Mesothelial cell of epicardium (in vitro differentiated cells): ENCODE data around the gene TLK2. TPM values are rescaled to one million over a fixed set of nuclear protein-coding genes. Genes with fewer than 3 reads are reported as not detected.
A peak's percentile ranks its signal among the peaks of the same experiment; 100 is the strongest.
"Not testable (repeated sequence)": the region's sequence is repeated elsewhere in the genome, so short reads cannot be mapped to it uniquely, and the experiment has no call there.

Source experiments
- DNase-seq, 2 experiments: peaks; one replicate each; pipeline ENCODE4 v3.0.0; 2021; ENCODE audit warnings: low spot score in 2 of 2; ENCODE audit not compliant: unreplicated experiment in 2 of 2
- H3K27ac Mint-ChIP-seq: 2 replicates; pipeline ENCODE4 v1.8.0; 2021; ENCODE audit warnings: mixed read lengths
- H3K27me3 Mint-ChIP-seq: 2 replicates; pipeline ENCODE4 v1.8.0; 2021; ENCODE audit warnings: low read depth, mixed read lengths
- H3K36me3 Mint-ChIP-seq: 2 replicates; pipeline ENCODE4 v1.8.0; 2021; ENCODE audit warnings: mixed read lengths
- H3K4me1 Mint-ChIP-seq: 2 replicates; pipeline ENCODE4 v1.8.0; 2021; ENCODE audit warnings: mixed read lengths
- H3K4me3 Mint-ChIP-seq: 2 replicates; pipeline ENCODE4 v1.8.0; 2021; ENCODE audit warnings: mild to moderate bottlenecking, moderate library complexity, mixed read lengths
- H3K9me3 Mint-ChIP-seq: 2 replicates; pipeline ENCODE4 v1.8.0; 2021; ENCODE audit warnings: mixed read lengths
- CTCF ChIP-seq: fragments of 200-600 bp; sonication (generic); IDR thresholded peaks from one replicate; pipeline ENCODE4 v1.5.0; 2021; ENCODE audit warnings: antibody characterized with exemption; ENCODE audit not compliant: unreplicated experiment
- total RNA-seq: library from RNA; stranded (reverse); gene quantifications from 3 replicates; pipeline ENCODE4 v1.2.1, GENCODE V29; 2021

The TLK2 gene
- total RNA-seq, 1 donor from 2014 or later = 61.6 TPM

DNA sequence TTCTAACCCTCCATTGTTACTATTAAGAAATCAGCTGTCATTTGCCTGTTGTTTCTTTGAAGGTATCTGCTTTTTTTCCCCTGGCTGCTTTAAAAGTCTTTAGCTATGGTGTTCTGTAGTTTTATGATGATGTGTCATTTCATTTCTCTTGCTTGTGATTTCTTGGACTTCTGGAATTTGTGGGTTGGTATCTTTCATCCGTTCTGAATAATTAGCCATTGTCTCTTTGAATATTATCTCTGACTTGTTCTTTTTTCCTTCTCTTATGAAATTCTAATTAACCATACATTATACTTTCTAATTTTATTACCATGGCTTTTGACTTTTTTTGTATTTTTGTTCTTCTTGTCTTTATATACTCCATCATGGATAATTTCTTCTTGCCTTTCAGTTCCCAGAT, 52.3 kb downstream of the TLK2 start:
- Mint-ChIP-seq H3K9me3 (peaks cover 20% of the 10 kb centered on the region), H3K36me3 (peaks cover 41% of the 10 kb centered on the region)
- DNase-seq, H3K27me3 Mint-ChIP-seq, H3K4me3 Mint-ChIP-seq, H3K4me1 Mint-ChIP-seq, H3K27ac Mint-ChIP-seq: not testable (repeated sequence)

GRCh38 chr17:62536557-62536956, 57.9 kb downstream of the TLK2 start:
- DNase-seq, H3K4me1 Mint-ChIP-seq, H3K27me3 Mint-ChIP-seq, H3K4me3 Mint-ChIP-seq, H3K27ac Mint-ChIP-seq, H3K9me3 Mint-ChIP-seq: not testable (repeated sequence)
- H3K36me3 Mint-ChIP-seq = peaks cover 33% of the 10 kb centered on the region

- not testable (repeated sequence) for H3K9me3 Mint-ChIP-seq, DNase-seq, H3K27me3 Mint-ChIP-seq, H3K4me3 Mint-ChIP-seq, H3K4me1 Mint-ChIP-seq, H3K27ac Mint-ChIP-seq
- H3K36me3 Mint-ChIP-seq = peaks cover 34% of the 10 kb centered on the region
These were observed 62.4 kb downstream of the TLK2 start for GRCh38 chr17:62541073-62541472.

DNA sequence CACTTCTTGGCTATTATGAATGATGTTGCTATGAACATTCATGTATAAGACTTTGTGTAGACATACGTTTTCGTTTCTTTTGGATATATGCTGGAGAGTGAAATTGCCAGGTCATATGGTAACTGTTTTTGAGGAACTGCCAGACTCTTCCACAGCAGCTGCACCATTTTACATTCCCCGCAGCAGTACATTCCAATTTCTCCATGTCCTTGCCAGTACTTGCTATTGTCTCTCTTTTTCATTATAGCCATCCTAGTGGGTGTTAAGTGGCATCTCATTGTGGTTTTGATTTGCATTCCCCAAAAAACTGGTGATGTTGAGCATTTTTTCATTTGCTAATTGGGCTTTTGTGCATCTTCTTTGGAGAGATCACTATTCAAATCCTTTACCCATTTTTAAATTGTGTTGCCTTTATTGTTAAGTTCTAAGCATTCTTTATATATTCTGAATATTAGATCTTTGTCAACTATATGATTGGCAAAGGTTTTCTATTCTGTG, 64.7 kb downstream of the TLK2 start:
- DNase-seq, H3K4me3 Mint-ChIP-seq, H3K9me3 Mint-ChIP-seq, H3K27me3 Mint-ChIP-seq, H3K27ac Mint-ChIP-seq, H3K4me1 Mint-ChIP-seq: not testable (repeated sequence)
- H3K36me3 Mint-ChIP-seq = peaks cover 30% of the 10 kb centered on the region

DNA sequence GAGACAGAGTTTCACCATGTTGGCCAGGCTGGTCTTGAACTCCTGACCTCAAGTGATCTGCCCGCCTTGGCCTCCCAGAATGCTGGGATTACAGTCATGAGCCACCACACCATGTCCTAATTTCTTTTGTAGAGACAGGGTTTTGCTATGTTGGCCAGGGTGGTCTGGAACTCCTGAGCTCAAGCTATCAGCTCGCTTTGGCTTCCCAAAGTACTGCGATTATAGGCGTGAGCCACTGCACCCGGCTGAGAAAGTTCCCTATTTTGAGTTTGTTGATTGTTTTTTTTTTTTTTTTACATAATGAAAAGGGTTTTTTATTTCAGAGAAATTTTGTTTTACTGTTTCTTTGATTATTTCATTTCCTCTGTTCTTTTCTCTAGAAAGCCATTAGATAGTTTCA, 67.4 kb downstream of the TLK2 start:
- not testable (repeated sequence) for H3K4me1 Mint-ChIP-seq, H3K27ac Mint-ChIP-seq, H3K4me3 Mint-ChIP-seq, H3K9me3 Mint-ChIP-seq, DNase-seq, H3K27me3 Mint-ChIP-seq
- H3K36me3 Mint-ChIP-seq = peaks cover 21% of the 10 kb centered on the region

DNA sequence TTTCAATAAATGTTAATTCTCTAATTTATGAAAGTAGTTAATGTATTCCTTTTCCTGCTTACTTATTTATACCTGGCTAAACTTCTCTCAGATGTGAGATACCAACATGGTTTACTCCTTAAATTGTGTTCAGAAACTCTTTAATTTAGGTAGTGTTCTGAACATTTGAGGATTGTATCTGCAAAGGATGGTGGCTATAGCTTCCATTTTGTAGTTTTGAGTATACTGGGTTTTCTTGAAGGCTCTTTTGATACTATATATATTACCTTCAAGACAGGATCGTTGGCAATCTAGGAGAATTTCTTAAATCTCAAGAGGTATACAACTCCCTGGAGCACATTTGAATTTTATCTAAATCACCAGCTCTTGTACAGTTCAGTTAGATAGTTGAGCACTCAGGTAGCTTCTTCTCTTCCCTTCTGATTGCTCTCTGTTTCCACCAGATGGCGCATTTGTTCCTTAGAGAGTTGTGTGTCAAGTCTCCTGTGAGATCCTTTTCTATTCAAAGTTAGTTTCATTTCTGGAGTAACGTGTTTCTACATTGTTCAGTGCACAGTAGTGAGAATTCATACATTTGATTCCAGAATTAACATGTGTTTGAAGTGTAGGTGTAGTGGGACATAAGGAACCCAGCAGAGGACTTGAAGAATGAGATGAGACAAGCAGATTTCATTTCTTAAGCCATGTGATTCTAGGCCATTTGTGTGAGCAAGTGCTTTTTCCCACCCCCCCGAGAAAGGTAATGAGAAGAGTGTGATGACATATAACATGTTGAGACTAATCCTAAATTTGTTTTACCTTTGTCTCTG, 74.4 kb downstream of the TLK2 start:
- peak; percentile 35 for TF ChIP-seq CTCF
- not testable (repeated sequence) for H3K4me1 Mint-ChIP-seq, DNase-seq, H3K36me3 Mint-ChIP-seq, H3K4me3 Mint-ChIP-seq, H3K9me3 Mint-ChIP-seq, H3K27me3 Mint-ChIP-seq
- H3K27ac Mint-ChIP-seq = peak overlapping the region; percentile 90

DNA sequence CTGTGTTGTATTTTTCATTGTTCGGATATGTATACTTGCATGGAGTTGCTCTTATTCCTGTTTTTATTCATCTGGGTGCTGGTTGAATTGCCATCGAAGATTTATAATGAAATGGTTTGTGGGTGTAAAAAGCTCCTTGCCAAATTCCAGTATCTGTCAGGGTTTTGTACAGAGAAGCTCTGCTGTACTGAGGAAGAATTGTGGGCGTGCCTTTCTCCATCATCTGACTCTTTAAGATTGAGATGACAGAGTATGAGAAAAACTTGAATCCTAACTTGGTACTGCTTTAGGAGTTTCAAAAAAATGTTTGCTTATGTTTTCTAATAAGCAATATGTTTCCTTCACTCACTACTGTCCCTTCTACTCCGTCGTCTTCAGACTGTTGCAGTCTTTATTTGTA, 78.9 kb downstream of the TLK2 start:
- peaks cover 19% of the 10 kb centered on the region for H3K36me3 Mint-ChIP-seq
- H3K4me3 Mint-ChIP-seq, H3K27me3 Mint-ChIP-seq, H3K4me1 Mint-ChIP-seq, DNase-seq, H3K9me3 Mint-ChIP-seq: not testable (repeated sequence)
- peak overlapping the region; percentile 35 for H3K27ac Mint-ChIP-seq

GRCh38 chr17:62558941-62559340, 80.3 kb downstream of the TLK2 start:
- DNase-seq, H3K4me1 Mint-ChIP-seq, H3K27ac Mint-ChIP-seq, H3K4me3 Mint-ChIP-seq, H3K27me3 Mint-ChIP-seq, H3K9me3 Mint-ChIP-seq: not testable (repeated sequence)
- H3K36me3 Mint-ChIP-seq = peaks cover 24% of the 10 kb centered on the region

GRCh38 chr17:62560971-62561370, 82.3 kb downstream of the TLK2 start:
- peaks cover 36% of the 10 kb centered on the region for H3K36me3 Mint-ChIP-seq
- DNase-seq, H3K27me3 Mint-ChIP-seq, H3K4me3 Mint-ChIP-seq, H3K27ac Mint-ChIP-seq, H3K4me1 Mint-ChIP-seq, H3K9me3 Mint-ChIP-seq: not testable (repeated sequence)

DNA sequence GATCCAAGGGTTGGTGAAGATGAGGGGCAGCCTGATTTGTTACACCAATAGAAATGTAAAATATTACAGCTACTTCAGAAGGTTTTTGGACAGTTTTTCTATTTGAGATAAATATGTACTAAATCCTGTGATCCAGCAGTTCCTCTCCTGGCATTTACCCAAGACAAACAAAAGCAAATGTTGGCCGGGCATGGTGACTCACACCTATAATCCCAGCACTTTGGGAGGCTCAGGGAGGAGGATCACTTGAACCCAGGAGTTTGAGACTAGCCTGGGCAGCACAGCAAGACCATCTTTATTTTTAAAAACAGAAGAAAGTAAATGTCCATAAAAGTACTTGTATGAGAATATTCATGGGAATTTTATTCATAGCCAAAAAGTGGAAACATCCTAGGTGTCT, 84.0 kb downstream of the TLK2 start:
- no peak for DNase-seq
- Mint-ChIP-seq H3K4me1 (no peaks in the 10 kb centered on the region), H3K4me3 (no peak overlapping the region), H3K9me3 (peaks cover 5% of the 10 kb centered on the region), H3K27me3 (no peaks in the 10 kb centered on the region), H3K27ac (no peak overlapping the region), H3K36me3 (peaks cover 40% of the 10 kb centered on the region)
- no peak for TF ChIP-seq CTCF
